Progenitor cell of endocrine pancreas (in vitro differentiated cells): ENCODE measurements around the gene MPDU1. TPM values are rescaled to one million over a fixed set of nuclear protein-coding genes. Genes with fewer than 3 reads are reported as not detected.
A peak's percentile ranks its signal among the peaks of the same experiment; 100 is the strongest.

Source experiments
- DNase-seq: peaks from one replicate; pipeline ENCODE4 v3.0.0; 2021; ENCODE audit warnings: low spot score; ENCODE audit not compliant: unreplicated experiment
- H3K27ac Mint-ChIP-seq: 2 replicates; pipeline ENCODE4 v1.8.0; 2021; ENCODE audit warnings: mild to moderate bottlenecking, moderate library complexity, mixed read lengths
- H3K27me3 Mint-ChIP-seq: 2 replicates; pipeline ENCODE4 v1.8.0; 2021; ENCODE audit warnings: mixed read lengths
- H3K36me3 Mint-ChIP-seq: 2 replicates; pipeline ENCODE4 v1.8.0; 2022; ENCODE audit warnings: mixed read lengths; ENCODE audit not compliant: insufficient read depth
- H3K4me1 Mint-ChIP-seq: 2 replicates; pipeline ENCODE4 v1.8.0; 2021; ENCODE audit warnings: low read depth, mixed read lengths
- H3K4me3 Mint-ChIP-seq: 2 replicates; pipeline ENCODE4 v1.8.0; 2021; ENCODE audit warnings: low read depth, mild to moderate bottlenecking, moderate library complexity, mixed read lengths
- H3K9me3 Mint-ChIP-seq: 2 replicates; pipeline ENCODE4 v1.8.0; 2021; ENCODE audit warnings: low read depth, mixed read lengths
- CTCF ChIP-seq: fragments of 200-600 bp; sonication (generic); IDR thresholded peaks from one replicate; pipeline ENCODE4 v1.5.0; 2021; ENCODE audit warnings: antibody characterized with exemption, mild to moderate bottlenecking; ENCODE audit not compliant: unreplicated experiment
- total RNA-seq: library from RNA; stranded (reverse); gene quantifications from 2 replicates; pipeline ENCODE4 v1.2.1, GENCODE V29; 2021

Gene MPDU1
- total RNA-seq, 1 donor from 2014 or later = 71.9 TPM

- no peak for TF ChIP-seq CTCF
- no peak for DNase-seq
- H3K4me1 Mint-ChIP-seq = peaks cover 31% of the 10 kb centered on the region
- H3K27ac Mint-ChIP-seq = no peak overlapping the region
- H3K9me3 Mint-ChIP-seq = no peaks in the 10 kb centered on the region
- H3K4me3 Mint-ChIP-seq = no peak overlapping the region
- no peaks in the 10 kb centered on the region for H3K27me3 Mint-ChIP-seq
- H3K36me3 Mint-ChIP-seq = peaks cover 1% of the 10 kb centered on the region
Measured at GRCh38 chr17:7553356-7553755, 30.3 kb upstream of the MPDU1 start.

DNA sequence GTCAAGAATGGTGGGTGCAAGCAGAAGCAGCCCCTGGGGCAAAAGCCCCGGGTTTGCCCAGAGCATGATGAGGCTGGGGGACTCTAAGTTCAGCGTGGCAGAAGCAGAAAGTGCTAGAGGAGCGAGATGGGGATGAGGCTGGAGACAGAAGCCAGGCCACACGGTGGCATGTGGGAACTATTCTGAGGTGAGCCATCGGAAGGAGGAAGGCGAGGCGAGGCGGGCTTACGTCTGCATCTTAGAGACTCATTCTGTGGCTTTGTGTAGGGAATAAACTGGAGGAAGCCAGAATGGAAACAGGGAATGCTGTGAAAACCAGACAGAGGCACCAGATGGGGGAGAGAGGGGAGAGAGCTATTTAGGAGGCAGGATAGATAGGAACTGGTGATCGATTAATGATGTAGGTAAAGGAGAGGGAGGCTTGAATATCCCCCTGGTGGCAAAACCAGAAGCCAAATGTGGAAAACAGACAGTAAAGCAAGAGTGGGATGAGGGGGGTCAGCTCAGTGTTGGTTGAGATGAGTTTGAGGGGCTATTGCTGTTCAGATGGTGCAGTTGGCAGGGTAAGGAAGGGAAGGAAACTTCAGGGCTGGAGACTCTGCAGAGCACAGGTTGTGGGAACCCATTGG, 28.2 kb upstream of the MPDU1 start:
- Mint-ChIP-seq H3K27ac (peak overlapping the region; percentile 46), H3K4me1 (peaks cover 28% of the 10 kb centered on the region), H3K36me3 (peaks cover 1% of the 10 kb centered on the region), H3K4me3 (no peak overlapping the region), H3K27me3 (no peaks in the 10 kb centered on the region), H3K9me3 (no peaks in the 10 kb centered on the region)
- no peak for DNase-seq
- peak; percentile 44 for TF ChIP-seq CTCF

DNA sequence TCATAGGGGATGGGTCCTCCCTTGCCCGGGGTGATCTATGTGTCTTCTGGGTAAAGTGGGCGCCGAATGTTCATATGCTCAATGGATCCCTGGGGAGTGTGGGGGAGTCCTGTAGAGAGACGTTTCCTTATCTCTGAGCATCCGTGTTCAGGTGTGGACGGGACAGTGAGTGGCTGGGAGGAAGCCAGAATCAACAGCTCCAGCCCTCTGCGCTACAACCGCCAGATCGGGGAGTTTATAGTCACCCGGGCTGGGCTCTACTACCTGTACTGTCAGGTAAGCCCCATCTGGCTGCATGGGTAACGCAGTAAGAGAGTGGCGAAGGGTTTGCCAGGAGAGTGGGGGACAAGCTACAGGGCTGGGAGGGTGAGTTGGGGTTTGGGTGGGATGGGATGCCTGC, 27.0 kb upstream of the MPDU1 start:
- Mint-ChIP-seq H3K27ac (peak overlapping the region; percentile 30), H3K9me3 (no peaks in the 10 kb centered on the region), H3K4me1 (peaks cover 29% of the 10 kb centered on the region), H3K36me3 (peaks cover 1% of the 10 kb centered on the region), H3K27me3 (no peaks in the 10 kb centered on the region), H3K4me3 (no peak overlapping the region)
- no peak for TF ChIP-seq CTCF
- DNase-seq = no peak

GRCh38 chr17:7557147-7557764, 26.4 kb upstream of the MPDU1 start:
- Mint-ChIP-seq H3K36me3 (peaks cover 1% of the 10 kb centered on the region), H3K4me1 (peaks cover 27% of the 10 kb centered on the region), H3K27ac (no peak overlapping the region), H3K9me3 (no peaks in the 10 kb centered on the region), H3K27me3 (no peaks in the 10 kb centered on the region), H3K4me3 (no peak overlapping the region)
- no peak for DNase-seq
- no peak for TF ChIP-seq CTCF

GRCh38 chr17:7557775-7558543, 25.7 kb upstream of the MPDU1 start:
- no peak for DNase-seq
- no peak overlapping the region for H3K4me3 Mint-ChIP-seq
- H3K4me1 Mint-ChIP-seq = peaks cover 33% of the 10 kb centered on the region
- TF ChIP-seq CTCF = no peak
- H3K9me3 Mint-ChIP-seq = no peaks in the 10 kb centered on the region
- H3K27me3 Mint-ChIP-seq = no peaks in the 10 kb centered on the region
- no peaks in the 10 kb centered on the region for H3K36me3 Mint-ChIP-seq
- peak overlapping the region; percentile 93 for H3K27ac Mint-ChIP-seq
